Activated gamma-delta T cell treated with Interleukin-2 at 50 U/mL for 16 hours (primary cell): ENCODE data around the gene LLGL1.

Source experiments
- DNase-seq: peaks from one replicate; pipeline ENCODE4 v3.0.0-alpha.2; 2020

The LLGL1 gene

DNA sequence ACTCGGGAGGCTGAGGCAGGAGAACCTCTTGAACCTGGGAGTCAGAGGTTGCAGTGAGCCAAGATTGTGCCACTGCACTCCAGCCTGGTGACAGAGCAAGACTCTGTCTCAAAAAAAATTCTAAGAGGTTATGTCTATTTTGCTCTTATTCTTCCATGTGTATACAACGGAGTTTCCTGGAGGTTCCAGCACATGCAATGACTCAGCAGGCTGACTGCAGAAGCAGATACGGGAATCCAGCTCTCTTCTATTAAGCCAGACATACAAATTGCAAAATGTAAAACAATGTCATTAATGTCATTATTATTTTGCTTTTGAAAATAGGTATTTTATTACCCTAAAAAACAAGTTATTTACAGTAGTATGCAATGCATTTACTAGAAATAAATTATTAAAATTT, 53.4 kb downstream of the LLGL1 start:
- no peak for DNase-seq

DNA sequence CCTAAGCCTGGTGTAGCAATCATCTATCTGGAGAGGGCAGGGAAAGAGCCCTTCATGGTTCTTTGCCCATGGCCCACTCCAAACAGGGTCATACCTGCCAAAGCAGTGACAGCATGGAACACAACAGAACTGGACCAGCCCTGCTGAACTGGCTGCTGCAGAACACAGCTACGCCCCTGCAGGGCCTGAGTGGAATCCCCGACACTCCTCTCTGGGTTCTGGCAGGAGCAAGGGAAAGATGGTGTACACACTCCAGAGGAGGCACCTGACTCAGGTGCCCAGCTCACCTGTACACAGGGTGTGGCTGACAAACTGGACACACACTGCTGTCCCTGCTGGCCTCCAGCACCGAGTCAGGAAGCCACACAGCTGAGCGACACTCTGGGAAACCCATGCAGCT, 54.8 kb downstream of the LLGL1 start:
- no peak for DNase-seq

DNA sequence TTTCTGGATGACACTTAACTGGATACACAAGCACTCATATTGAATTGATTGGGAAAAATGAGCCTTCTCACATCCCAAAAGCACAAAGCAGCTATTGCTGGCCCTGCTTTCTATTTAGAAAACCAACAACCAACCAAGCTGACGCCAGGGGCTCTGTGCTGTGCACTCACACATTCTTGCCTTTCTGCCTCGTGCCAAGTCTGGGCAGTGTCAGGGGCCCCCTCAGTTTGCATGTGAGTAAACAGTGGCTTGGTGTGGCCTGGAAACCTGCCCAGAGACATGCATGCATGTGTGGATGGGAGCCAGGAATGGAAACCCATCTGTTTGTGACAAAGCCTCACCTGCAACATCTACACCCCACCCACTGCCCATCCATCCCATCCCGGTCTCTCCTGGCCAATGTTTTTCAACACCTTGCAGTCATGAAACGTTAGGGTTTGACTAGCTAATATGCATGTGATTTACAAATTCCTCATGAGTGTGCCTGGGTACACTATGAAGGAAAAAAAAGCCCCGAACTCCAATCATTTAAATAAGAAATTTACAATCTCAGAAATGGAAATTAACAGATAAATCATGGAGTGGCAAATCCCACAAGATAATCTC, 55.4 kb downstream of the LLGL1 start:
- DNase-seq: no peak

DNA sequence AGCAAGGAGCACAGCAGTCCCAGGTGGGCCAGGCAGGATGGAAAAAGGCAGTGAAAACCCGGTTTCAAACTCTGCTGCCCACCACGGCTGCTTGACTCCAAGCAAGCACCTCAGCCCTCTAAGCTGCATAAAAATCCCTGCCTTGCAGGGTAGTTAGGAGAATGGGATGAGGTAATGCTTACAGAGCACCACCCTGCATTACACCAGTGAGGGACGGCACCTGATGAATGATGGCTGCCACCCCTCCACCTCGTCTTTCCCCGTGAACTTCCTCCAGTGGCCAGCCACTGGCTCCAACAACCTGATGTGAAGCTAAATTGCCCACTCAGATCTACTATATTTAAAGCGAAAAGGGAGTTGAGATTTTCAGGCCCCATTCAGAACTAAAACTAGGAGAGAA, 56.4 kb downstream of the LLGL1 start:
- DNase-seq: no peak

DNA sequence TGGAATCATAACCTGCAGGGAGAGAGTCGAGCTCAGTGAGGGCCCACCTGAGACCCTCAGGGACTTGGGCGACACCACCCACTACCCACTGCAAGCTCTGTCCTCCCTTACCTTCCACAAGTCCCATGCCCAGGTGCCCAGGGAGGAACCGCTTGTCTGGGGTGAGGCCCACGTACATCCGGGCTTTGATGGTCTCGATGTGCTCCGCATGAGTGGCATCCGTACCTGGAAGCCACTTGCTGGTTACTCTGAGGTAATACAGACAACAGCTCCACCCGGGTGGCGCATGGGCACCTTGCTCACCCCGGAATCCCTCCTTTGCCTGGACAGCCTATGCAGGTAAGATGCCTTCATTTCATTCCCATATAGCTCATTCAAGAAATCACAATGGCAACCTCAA, 59.9 kb downstream of the LLGL1 start:
- no peak for DNase-seq

- no peak for DNase-seq
Observed at GRCh38 chr17:18291718-18292540, 66.5 kb downstream of the LLGL1 start.
